HG03521 (cell line): ENCODE measurements around the gene PATJ.
A peak's percentile ranks its signal among the peaks of the same experiment; 100 is the strongest.

Experiments
- ATAC-seq: cut with Tn5 transposase; IDR thresholded peaks from one replicate; pipeline ENCODE4 v1.9.1; 2021; ENCODE audit warnings: mild to moderate bottlenecking, moderate library complexity; ENCODE audit not compliant: unreplicated experiment

Gene PATJ

DNA sequence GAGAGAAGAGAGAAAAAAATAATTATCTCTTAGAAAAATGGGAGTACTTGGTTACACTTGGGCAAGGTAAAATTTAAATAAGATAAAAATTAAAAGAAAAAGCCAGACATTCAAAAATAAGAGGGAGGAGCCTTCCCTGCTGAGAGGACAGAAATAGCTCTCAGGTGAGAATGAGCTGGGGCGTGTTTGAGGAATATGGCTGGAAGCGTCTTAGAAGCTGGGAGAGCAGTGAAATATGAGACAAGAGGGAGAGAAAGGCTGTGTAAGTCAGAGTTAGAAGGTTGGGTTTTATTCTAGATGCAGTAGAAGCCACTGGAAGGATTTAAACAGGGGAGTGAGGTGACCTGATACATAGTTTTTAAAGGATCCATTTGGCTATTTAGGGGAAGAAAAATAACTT, 298.2 kb downstream of the PATJ start:
- ATAC-seq: no peak

DNA sequence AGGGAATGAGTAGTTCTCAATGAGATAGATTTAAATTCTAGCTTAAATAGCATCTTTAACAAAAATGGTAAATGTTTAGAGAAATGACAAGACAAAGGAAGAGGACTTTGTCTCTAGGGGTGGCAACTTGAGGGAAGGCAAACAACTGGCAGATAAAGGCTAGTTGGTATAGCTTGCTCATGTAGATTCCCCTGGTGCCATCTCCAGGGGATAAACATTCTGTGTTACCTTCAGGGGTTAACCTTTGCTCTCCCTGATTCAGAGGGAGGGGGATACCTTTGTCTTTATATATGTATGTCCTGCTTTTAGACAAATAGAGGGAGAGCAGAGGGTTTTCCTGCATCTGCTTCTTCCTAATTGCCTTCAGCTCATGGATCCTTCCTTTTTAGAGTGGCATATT, 298.7 kb downstream of the PATJ start:
- ATAC-seq: no peak

DNA sequence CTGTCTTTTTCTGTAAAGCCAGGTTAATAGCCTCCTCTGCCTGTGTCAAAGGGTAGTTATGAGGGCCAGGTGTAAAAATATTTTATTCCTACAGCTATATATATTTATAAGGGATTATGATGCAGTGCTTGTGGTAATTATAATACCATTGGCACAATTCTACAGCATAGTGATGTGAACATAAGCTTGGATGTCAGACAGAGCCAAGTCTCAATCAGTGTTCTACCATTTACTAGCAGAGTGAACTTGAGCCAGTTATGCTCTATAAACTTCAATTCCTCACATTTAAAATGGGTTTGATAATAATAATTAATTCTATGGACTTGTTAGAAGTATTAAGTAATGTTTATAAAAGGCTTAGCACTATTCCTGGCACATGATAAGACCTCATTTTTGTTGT, 300.9 kb downstream of the PATJ start:
- ATAC-seq: no peak

DNA sequence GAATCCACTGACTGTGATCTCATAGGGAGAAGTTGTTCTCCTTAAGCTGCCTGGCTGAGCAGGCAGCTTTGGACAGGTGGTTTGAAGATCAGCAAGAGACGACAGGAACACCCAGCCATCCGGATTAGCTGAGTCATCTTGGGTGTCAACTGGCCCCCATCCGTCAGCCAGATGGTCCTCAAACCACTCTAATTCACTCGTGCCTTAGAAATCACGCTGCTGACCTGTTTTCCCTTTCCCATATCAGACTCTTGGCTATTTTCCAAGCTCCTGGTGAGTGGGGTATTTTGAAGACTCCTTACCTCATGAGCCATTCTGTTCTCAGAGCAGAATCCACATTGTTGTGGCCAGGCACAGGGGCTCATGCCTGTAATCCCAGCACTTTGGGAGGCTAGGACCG, 303.3 kb downstream of the PATJ start:
- no peak for ATAC-seq

DNA sequence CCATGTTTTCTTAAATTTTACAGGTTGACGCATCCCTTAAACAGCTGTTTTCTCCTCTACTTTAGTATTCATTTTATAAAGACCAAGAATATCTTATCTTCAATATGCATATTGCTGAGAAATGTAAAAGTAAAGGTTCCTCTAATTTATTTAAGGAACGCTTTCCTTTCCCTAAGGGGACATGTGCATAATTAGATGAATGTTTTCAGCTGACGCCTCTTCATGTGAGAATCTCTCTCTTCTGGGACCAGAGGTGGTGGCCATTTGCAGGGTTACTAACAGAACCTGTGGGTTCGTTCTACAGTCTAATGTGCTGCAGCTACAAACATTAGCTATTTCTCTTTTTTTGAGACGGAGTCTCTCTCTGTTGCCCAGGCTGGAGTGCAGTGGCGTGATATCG, 304.6 kb downstream of the PATJ start:
- ATAC-seq: no peak

DNA sequence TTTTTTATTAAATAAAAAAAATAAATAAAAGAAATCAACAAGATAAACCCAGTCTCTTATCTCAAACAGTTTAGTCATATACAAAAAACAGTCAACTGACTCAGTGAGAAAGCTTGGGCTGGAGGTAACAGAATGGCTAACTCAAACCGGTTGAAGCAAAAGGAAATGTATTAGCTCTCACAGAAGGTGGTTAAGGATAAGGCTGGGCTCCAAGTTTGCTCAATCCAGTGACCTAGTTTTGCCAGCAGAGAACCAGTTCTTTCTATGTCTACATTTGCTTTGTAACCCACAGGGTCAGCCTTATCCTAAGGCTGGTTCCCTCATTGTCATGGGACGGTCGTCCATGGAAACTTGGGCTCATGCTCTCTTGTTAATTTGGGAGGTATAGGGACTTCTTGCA, 307.9 kb downstream of the PATJ start:
- ATAC-seq: no peak

DNA sequence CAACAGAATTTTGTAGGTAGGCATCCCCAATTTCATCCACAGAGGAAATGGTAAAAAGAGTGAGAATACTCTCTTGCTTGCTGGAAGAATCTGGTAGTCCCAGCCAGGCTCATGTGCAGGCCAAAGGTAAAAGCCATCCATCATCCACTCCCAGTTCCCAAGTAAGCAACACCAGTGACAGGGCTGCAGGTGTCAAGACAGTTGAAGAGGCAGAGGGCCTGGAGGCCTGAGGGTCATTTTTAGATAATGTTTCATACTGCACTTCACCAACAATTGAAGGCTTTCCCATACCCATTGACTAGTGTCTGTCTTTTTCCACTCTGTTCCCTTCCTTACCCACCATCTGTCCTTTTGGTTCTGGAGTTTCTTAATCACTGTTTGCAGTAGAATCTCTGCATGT, 310.7 kb downstream of the PATJ start:
- no peak for ATAC-seq

DNA sequence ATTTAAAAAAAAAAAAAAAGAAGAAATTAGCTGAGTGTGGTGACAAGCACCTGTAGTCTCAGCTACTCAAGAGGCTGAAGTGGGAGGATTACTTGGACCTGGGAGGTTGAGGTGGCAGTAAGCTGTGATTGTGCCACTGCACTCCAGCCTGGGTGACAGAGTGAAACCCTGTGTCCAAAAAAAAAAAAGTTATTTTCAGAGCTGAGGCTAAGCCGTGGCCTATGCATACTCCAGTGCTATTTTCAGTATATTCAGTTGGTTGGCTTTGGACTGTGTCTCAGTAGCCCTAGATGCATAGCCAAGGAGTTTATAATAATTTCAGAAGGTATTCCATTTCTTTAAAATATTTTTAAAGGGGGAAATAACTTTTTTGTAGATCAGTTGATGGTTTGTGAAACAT, 311.9 kb downstream of the PATJ start:
- ATAC-seq: no peak

DNA sequence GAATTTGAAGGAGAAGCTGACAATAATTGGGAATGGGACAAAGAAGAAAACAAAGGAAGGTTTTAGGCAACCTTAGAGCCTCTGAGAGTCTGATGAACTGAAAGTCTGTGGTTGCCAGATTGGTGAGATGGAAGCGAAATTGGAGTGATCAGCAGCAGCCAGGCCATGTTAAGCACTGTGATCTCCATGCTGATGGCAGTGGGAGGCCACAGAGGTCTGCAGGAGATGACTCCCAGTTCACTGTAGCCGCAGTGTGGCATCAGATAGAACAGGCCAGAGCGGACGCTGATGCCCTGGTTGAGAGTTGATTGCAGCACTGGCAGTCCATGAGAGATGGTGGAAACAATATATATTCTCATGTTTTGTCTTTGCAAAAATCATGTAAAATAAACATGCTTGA, 314.9 kb downstream of the PATJ start:
- ATAC-seq: no peak

DNA sequence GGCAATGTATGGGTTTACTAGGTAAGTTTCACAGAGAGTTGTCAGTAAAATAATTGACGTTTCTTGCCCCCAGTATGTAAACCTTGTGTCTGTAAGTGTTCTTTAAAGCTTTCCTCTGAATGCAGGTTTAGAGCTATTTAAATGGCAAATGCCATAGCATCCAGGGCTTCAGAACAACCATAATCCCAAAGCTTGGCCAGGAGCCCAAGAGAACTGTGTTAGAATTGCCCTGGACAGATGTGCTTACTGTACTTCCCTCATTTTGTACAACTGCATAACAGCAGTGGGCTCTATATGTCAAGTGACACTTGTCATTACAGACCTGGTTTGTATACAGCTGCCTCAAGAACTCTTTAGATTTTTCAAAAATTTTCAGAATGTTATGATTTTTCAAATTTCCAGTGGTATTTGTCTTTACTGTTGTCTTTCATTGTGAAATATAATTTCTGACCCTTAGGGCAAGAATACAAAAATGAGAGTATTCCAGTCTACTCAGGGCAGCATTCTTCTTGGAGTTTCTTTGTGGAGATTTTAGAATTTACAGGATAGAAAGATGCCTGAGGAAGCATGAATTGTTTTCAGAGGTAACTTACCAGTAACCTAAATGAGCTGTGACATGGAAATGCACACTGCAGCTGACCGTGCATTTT, 315.5 kb downstream of the PATJ start:
- ATAC-seq: no peak

DNA sequence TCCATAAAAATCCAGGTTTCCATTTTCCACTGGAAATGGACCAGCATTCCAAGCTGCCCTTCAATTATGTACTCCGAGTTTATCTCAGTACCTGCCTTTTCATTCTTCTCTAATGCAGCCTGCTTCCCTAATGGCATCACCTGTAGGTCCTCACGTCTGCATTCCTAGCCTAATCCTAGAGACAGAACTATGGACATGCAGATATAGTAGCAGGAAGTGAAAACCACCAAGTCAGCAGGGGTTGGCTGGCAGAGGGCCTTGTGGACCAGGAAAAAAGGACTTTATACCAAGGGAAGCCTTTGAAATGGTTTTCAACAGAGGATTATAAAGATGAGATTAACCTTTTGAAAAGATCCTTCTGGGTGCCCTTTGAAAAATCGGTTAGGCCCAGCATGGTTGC, 316.7 kb downstream of the PATJ start:
- ATAC-seq: no peak

DNA sequence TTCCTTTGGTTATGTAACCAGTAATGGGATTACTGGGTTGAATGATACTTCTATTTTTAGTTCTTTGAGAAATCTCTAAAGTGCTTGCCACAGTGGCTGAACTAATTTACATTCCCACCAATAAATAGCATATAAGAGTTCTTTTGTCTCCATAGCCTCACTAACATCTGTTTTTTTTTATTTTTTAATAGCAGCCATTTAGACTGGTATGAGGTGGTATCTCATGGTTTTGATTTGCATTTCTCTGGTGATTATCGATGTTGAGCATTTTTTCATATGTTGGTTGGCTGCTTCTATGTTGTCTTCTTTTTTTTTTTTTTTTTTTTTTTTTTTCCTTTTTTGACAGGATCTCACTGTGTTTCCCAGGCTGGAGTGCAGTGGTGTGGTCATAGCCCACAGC, 319.8 kb downstream of the PATJ start:
- ATAC-seq: no peak

DNA sequence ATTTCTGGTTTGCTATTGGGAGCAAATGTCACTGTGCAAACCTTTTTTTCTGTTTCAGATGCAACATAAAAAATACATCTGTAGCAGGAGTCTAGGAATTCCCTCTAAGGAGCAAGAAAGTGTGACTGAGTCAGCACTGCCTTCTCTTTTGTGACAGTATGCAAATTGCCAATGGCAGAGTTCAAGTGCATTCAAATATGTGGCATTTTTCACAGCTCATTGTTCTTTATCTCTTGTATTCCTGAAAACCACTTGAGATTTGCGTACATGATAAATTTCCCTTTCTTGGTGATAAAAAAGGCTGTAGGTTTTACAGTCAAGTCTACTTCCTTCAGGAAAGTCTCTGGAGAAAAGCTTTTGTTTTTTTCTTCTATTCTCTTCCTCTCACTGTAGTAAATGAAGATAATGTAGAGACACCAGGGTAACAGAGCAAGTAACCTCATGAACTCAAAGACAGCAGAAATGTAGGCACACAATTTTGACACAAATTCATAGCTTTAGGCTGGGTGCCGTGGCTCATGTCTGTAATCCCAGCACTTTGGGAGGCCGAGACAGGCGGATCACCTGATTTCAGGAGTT, 322.6 kb downstream of the PATJ start:
- no peak for ATAC-seq

DNA sequence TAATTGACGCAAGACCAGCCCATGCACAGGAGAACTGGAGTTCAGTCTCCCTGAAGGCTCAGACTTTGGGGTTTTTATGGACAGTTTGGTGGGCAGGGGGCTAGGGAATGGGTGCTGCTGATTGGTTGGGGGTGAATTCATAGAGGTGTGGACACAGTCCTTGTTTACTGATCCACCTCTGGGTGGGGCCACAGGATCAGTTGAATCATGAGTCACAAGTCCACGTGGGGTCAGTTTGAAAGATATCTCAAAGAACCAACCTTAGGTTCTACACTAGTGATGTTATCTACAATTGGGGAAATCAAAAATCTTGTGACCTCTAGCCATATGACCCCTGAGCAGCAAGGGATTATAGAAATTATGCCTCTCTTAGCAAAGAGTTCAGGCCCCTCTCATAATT, 324.4 kb downstream of the PATJ start:
- no peak for ATAC-seq

DNA sequence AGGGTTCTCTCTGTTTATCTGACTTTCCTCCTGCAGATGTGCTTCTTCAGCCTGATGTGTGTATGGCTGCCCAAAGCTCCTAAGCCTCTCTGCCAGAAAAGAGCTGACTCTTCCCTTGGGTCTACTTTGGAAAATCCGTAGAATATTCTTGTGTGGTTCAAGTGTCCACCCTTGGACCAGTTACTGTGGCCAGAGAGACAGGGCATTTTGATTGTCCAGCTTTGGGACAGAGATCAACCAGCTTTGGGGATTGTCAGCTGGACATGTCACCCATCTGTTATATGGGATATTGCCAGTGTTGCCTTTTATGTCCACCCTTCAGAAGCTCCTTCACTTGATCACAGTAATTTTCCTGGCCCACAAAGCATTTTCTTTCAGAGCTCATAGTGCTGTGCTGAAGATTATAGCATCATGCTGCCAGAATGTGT, 326.1 kb downstream of the PATJ start:
- ATAC-seq: no peak

DNA sequence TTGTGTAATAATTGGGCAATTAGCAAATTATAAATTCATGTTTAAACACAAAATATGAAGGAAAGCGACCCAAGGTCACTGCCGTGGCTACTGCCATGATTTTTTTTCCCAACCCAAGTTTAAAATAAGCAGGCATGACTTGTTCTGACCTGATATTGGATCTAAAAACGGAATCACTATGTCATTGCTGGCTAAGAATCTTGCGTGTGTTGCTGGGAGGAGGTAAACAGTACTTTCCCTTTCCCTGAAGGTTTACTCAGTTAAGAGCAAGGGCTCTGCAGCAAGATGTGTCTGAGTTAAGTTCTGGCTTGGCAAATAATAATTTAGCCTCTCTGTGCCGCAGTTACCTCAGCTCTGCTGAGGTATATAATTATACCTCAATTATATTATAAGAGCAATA, 326.7 kb downstream of the PATJ start:
- no peak for ATAC-seq

DNA sequence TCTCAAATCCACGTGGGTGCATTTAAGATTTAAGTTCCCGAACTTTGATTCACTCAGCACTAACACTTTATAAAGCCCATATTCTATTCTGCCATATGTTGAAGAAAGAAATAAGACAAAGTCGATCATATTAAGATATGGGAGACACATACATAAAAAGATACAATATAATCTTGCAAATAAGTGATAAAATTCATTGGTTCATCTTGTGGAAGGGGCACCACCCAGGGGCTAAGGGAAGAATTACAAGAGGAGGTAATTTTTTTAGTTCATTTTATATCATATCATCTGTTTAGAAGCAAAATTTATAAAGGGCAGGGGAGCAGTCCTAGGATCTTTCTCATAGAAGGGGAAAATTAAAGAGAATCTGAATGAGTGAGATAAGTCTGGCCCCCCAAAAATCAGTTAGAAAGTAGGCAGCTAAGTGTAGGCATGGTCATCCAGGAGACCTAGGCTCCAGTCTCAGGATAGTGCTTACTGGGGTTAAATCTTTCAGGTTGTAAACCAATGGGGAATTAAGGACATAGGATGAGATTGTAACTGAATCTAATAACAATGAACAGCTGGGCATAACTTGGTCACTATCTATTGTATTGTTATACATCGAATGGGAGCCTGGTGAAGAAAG, 328.2 kb downstream of the PATJ start:
- ATAC-seq: no peak

DNA sequence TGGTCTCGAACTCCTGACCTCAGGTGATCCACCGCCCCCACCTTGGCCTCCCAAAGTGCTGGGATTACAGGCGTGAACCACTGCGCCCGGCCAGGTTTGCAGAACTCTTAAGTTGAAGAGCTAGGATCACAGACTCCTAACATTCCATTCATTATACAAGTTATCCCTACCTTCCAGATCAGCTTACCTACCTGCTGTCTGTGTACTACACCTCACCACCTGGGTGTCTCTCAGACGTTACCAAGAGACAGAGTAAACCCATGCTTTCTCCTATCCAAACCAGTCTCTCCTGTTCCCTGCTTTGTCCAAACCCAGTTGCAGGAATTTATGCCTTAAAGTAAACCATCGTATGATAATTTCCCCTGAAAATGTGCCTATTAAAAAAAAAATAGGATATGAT, 329.4 kb downstream of the PATJ start:
- no peak for ATAC-seq

DNA sequence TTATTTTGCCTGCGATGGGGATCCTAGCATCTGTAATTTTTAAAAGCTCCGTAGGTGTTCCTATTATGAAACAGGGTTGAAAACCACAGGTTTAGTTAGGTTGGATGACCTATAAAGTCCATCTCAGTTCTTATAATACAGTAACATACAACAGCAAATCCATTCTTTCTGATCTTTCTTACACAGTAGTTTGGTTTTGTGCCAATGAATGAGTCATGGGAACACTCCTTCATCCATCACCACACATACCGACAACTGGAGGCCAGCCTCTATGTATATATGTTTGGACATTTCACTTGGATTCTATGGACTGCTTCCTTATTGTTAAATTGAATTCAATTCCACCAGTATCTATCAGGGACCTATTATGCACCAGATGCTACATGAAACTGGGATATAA, 334.0 kb downstream of the PATJ start:
- no peak for ATAC-seq

DNA sequence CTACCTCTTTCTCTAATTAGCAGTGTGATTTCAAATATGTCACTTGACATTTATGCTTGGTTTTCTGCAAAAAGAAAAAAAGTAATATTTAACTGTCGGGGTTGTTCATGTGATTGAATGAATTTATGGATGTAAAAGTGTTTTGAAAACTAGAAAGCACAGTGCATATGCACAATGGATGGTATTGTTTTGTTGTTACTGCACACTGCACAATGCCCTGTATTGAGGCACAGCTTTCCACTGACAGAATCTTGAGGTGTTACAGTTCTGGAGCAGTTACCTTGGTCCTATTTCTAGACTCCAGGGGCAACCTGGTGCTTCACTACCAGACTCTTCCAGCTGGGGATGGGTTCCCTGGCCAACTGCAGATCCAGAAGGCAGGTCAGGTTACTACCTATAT, 335.5 kb downstream of the PATJ start:
- ATAC-seq: no peak

DNA sequence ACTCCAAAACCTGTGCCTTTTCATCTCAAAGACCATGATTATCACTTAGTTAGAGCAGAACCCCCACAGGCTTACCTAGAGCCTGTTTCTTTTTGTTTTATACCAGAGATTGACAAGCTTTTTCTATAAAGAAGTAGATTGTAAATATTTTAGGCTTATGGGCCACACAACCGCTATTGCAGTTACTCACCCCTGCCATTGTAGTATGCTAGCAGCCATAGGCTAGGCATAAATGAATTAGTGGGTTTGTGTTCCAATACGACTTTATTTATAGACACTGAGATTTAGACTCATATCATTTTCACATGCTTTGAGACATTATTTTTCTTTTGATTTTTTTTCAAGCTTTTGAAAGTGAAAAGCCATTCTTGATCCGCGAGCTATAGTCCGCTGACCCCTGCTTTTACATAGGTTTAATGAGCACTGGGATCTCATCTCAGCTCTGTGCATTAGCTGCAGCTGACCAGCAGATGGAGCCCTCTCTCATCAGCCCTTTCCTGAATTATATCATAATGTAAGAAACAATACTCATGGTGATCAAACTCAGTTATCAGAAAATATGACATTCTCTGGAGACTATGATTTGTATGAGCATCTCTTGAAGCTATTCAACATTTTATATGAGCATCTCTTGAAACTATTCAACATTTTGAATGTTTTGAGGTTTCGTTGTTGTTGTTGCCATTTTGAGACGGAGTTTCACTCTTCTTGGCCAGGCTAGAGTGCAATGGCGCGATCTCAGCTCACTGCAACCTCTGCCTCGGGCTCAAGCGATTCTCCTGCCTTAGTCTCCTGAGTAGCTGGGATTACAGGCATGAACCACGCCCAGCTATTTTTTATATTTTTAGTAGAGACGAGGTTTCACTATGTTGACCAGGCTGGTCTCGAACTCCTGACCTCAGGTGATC, 340.4 kb downstream of the PATJ start:
- peak; percentile 74 for ATAC-seq
